Cerebellar cortex (tissue), 1 donor: ENCODE results near the gene SEC31A.

Experiments
- DNase-seq: peaks from one replicate; pipeline ENCODE4 v3.0.0-alpha.2; 2015; ENCODE audit warnings: low spot score

SEC31A gene

DNA sequence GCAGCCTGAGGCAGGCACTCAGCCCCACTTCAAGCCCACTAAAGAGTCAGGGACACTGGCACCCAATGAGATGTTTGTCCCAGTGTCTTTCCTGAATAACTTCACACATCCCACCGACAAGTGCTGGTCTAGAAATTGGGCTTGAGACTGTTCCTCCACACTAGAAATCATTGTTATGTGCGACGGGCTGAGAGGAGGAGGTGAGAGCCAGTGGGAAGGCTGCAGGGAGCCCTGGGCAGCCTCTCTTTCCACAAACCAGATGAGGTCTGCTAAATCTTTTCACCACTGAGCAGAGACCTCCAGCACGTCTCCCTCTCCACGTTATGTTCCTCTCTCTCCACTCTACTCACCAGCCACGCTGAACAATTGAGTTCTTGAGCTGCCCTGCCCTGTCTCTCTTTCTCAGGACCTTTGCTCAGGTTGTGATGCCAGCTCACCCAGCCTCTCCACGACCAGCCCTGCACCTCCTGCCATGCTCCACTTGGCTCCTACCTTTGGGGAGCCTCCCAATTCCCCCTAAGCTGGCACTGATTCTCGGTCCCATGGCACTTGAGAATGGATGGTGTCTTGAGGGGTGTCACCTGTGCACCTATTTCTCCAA lies 100.8 kb downstream of the SEC31A start:
- no peak for DNase-seq

DNA sequence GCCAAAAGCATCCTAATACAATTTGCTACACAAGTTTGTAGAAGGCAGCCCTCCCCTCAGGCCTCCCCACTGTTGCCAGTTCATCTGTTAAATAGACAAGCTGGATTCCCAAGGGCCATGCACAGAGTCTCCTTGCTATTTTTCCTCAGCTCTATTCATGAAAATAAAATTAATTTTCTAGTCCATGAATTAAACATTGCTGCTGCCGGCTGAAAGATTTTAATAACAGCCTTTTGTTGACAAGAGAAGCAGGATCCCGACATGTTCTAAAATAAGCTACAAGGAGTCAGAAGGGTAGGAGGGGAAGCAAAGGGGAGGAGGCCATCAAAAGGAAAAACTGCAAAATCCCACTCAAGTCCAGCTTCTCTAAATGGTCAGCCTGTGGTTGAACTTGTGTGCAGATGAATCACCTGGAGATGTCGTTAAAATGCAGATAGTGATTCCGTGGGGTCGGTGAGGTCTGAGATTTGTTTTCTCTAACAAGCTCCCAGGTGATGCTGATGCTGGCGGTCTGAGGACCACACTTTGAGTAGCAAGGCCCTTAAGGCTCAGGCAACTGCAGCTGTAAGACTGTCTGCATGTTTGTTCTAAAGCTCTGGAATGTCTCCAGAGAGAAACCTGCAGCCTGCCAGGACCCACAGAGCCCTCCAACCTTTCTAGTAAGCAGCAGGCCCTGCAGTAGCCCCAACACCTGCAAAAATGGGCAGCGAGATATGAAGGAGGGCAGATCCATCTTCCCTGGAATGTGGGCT lies 101.8 kb downstream of the SEC31A start:
- no peak for DNase-seq

DNA sequence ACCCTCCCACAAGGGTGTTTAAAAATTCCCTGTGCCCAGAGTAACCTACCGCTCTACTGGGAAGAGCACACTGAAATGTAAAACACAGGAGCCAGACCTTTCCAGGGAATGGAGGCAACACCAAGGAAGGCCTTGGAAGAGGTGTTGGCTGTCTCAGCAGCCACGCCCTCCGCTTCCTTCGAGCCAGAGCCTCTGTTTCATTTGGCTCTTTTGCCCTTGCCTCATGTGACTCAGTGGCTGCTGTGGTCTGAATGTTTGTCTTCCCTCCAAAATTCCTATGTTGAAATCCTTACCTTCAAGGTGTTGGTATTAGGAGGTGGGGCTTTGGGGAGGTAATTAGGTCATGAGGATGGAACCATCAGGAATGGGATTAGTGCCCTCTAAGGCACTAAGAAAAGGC lies 103.6 kb downstream of the SEC31A start:
- no peak for DNase-seq

DNA sequence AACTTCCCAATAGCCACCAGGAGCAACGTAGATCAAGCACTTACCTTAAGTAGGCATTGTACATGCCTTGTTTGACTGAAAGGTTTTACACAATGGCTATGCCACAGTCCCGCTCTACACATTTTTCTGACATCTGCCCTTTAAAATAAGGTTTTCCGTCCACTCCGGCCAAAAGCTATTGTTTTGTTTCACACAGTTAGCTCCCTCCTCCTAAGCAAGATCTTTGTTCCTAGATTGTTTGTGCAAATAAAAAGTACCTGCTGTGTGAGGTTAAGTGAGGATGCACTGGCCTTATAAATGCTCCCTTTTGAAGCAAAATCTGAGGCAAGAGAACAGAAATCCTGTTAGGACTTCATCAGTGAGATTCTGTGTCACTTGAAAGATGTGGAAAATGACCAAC lies 104.1 kb downstream of the SEC31A start:
- no peak for DNase-seq

DNA sequence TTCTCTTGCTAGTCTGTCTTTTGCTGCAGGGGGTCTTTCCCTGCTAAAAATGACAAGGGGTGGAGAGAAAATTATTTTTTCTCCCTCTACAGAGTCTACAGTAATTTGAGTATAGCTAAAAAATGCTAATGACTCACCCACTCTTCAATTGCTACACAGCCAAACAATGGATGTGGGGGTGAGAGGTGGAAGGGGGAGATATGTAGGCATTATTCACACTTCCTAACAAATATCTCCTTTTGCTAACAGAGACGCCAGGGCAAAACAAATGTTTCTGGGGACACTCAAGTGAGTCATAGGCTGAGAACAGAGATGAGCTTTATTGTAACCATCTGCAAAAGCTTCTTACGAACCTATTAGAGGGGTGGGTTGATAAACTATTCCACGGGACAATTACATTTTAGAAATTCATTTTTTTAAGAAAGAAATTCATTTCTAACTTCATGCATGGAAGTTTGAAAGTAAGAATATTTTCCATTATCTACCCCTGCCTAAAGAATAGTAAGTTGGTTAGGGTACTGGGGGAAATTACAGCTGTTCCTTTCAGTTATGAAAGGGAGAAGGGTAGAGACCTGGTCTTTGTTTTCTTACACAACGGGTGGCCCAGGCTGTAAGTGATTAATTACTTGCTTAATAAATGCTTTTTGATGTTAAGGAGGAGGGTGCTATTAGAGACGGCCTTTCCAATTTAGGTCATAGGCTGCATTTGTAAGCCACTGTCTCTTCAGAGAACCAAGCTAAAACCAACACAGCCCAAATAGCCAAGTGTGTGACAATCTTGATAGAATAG lies 105.1 kb downstream of the SEC31A start:
- DNase-seq = no peak

DNA sequence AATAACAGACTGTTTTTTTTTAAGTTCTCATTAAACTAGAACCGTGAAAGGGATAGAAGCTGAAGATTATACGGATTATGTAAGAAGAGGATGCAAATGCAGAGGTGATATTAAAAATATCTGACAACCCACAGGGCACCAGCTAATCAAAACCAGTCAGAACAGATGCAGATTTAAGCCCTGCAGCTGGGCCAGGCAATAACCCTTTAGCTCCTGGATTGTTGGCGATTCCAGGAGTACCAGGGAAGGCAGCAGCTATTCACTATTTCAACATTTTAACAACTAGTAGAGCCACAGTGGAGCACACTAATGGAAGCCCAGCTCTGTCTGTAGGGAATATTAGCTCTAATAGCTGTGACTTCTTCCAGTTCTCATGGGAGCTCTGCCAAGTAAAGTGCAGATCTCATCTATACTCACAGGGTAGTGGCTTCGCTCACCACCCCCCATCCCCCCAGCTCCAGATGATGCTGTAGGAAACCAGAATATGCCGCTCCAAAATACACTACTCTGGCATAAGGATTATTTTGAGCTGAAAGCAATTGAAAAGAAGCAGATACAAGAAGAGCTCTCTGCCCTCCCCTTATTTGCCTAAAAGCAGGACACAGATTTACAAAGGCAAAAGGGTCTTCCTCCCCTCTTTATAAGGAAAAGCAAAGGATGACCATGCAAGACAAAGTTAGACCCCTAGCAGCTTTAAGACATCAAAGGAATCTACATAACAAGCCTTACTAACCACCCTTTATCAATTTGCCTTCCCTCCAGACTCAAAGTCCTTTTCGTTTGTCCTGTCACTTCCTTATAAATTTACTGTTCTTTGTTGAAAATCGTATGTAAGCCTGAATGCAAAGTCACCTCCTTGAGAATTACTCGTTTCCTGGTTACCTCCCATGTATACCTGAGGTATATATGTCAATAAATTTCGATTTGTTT lies 106.0 kb downstream of the SEC31A start:
- no peak for DNase-seq

DNA sequence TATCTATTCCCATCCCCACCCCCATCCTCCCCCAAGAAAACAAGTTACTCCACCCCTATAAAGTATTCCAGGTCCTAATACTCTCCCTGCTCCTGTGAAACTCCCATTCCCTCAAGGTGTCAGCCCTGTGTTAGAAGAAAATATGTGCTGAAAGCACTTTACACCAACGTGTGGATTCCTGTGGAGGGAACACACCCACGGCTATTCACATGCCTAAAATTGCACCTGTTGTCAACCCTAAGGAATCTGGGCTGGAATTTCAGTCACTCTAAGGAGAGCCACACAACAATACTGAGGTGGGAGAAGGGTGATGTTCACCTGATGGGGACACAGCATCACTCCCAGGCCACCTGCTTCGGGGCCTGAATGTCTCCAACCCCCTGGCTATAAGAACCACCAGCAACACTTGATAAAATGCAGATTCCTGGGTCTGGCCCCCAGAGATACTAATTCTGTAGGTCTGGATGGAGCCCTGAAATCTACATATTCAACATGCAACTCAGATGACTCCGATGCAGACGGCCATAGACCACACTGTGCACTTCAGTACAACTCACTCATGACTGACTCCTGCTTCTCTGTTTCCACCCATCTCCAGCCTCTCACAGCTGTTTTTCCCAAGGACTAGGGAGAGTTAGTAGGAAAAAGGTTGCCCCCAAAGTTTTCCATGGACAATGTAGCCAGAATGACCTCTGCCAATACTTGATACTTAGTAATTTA lies 108.2 kb downstream of the SEC31A start:
- no peak for DNase-seq

DNA sequence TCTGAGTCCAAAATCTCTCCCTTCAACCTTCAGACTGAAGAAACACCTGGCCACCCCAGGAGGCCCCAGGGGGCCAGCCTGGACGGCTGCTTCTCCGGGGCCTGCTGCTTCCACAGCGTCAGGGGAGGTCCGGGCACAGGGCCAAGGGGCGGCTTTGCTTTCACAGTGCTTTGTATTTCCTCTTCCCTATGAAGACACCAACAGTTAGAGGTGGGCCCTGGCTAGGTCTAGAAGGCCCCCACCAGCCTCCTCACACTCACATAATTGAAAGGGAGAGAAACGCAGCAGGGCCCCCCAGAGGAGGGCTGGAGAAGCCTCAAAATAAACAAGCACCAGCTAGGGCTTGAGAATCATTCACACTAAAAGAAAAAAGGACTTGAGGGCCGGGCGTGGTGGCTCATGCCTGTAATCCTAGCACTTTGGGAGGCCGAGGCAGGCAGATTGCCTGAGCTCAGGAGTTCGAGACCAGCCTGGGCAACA lies 110.2 kb downstream of the SEC31A start:
- no peak for DNase-seq

DNA sequence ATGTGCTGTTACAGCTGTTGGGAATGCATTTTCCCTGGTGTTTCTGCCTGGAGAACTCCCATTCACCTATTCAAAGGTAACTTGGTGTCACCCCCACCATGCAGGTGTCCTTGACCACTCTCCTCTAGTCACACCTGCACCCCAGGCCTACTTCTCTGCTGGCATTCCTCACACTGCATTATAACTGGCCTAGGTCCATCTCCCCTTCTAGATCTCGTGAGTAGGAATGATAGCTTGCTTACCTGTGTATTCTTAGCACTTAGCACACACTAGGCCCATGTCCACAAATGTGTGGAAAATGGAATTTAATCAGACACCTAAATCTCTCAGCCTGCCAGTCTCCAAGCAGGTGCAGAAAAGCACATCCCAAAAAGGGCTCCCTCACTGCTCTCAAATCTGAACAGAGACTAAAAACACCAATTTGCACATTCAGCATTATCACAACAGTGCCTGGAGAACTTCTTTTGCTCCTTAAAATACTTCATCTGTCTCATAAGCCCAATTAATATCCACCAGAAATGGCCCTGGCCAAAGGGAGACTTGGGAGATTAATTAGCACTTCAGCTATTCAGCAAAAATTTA lies 110.7 kb downstream of the SEC31A start:
- no peak for DNase-seq

DNA sequence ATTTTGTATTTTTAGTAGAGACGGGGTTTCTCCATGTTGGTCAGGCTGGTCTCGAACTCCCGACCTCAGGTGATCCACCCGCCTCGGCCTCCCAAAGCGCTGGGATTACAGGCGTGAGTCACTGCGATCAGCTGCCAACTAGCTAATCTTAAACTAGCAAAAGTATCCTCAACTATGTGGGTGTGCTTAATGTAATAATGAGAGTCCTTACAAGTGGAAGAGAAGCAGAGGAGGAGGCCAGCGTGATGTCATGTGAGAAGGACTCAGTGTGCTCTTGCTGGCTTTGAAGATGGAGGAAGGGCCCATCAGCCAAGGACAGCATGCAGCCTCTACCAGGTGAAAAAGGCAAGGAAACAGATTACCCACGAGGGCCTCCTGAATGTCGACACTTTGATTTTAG lies 111.9 kb downstream of the SEC31A start:
- DNase-seq = no peak

DNA sequence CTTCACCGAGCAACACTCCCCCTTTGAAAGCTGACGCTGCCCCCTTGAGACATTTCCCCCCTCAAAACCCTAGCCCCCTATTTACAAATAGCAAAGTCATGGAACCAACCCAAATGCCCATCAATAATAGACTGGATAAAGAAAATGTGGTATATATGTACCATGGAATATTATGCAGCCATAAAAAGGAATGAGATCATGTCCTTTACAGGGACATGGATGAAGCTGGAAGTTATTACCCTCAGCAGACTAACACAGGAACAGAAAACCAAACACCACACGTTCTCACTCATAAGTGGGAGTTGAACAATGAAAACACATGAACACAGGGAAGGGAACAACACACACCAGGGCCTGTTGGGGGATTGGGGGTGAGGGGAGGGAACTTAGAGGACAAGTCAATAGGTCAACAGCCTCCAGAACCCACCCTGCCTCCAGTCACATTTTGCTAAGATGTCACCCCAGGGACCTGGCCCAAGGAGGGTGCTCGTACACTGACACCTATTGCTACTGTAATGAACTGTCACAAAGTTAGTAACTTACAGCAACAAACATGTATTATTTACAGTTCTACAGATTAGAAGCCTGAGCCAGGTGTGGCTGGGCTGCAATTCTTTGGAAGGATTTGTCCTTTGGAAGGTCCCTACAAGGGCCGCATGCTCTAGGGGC lies 113.0 kb downstream of the SEC31A start:
- DNase-seq = no peak

DNA sequence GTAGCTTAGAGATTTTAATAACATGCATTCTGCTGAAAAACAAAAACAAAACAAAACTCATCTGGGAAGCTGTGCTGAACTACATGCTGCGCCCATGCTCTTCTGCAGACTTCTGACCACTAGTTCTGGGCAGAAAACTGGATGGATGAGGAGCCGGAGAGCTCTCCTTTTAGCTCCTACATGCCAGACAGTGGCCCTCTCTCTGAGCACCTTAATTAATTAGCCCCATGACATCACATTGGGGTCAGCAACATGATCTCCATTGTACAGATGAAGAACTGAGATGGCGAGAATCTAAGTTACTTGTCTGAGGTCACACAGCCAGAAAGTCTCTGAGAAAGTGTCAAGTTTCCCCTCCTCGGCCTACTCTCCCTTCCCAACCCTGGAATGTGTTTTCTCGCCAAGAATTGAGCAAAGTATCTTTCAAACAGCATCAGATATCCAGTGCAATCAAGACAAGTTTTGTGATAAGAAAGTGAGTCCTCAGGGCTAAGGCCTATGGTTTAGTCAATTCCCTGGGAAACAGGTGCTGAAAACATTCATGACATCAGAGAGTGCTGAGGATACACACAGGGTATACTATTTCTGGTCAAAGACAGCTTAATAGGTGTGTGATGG lies 113.9 kb downstream of the SEC31A start:
- DNase-seq = no peak

DNA sequence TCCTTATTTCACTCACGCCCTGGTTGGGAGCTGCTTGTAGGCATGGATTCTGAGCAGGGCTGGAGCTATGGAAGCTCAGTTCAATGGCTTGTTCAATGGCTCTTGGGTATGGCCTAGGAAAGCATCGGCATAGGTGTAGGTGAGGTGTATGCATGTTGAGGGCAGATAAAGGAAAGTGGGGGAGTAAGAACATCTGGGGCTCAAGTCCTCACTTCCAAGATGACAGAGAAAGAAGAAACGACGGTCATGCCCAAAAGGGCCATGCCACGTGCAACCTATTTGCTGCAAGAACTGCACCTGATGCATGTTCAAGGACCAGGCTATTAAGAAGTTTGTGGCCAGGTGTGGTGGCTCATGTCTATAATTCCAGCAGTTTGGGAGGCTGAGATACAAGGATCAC lies 115.7 kb downstream of the SEC31A start:
- no peak for DNase-seq

DNA sequence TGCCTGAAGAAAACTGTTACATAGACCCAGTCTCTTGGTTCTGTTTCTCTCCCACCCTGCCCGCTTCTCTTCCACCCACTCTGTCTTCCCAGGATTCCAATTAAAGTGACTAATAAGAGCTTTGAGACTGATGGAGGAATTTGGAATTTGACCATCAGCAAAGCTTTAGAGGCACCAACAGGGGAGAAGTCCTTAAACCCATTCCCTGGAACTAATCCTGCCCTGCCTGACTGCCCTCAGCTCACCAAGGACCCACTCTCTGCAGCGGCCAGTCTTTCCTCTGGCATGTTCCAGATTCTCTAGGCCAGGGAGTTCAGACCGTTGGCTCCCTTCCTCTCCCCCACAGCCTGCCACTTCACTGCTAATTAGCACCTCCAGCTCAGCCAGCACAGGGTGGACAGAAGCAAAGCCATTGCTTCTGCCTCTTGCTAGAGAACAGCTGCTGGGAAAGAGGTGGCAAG lies 116.2 kb downstream of the SEC31A start:
- DNase-seq = peak; percentile 69

DNA sequence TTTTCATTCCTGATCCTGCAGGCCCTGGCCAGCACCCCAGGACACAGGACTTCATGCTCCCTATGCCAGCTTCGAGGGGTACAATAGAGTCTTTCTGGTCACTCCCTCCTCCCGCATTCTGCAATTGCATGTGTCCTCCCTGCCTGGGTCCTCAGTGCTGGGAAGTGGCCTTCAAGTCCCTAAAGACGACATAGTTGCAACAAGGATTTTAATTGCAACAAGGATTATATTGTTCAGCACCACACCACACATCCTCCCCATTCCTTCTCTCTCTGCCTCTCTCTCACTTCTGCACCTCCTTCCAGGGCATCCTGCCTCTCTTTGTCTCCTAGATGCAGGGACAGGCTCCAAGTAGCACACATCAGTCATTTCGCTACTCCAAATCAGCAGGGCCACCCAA lies 117.9 kb downstream of the SEC31A start:
- no peak for DNase-seq

DNA sequence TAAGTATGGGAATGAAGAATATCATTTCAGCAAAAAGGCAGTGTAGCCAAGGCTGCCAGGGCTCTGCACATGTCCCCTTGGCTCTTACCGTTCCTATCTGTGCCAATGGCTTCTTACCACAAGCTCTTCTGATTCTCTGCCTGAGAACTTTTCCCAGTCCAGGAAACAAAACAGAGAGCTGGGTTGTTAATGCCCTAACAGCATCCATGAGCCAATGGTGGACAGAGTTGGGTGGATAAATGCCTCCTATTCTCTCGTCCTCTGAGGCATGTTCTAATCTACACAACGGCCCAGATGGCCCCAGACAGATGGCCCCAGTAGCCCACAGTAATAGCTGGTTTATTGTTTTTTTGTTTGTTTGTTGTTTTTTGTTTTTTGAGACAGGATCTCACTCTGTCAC lies 120.3 kb downstream of the SEC31A start:
- DNase-seq = peak; percentile 87
